Loucy (cell line): ENCODE results near the gene CRAMP1.
A peak's percentile ranks its signal among the peaks of the same experiment; 100 is the strongest.

Experiments
- H2AFZ ChIP-seq: fragments of 200-600 bp; sonication (generic); 2 replicates; pipeline ENCODE4 v1.6.0; 2016; ENCODE audit warnings: antibody characterized with exemption, mild to moderate bottlenecking, low read length, moderate library complexity
- H3F3A ChIP-seq: fragments of 200-600 bp; 2 replicates; pipeline ENCODE4 v1.6.0; 2016; ENCODE audit warnings: antibody characterized with exemption, low read depth, mild to moderate bottlenecking
- H3K27me3 ChIP-seq: fragments of 200-600 bp; sonication (generic); 2 replicates; pipeline ENCODE4 v1.6.1; 2014; ENCODE audit warnings: low read length, mild to moderate bottlenecking; ENCODE audit not compliant: insufficient read depth, poor library complexity, severe bottlenecking
- H3K36me3 ChIP-seq: fragments of 200-600 bp; sonication (generic); 2 replicates; pipeline ENCODE4 v1.6.1; 2016; ENCODE audit warnings: low read length; ENCODE audit not compliant: insufficient read depth
- H3K4me1 ChIP-seq: fragments of 200-600 bp; sonication (generic); 2 replicates; pipeline ENCODE4 v1.5.1; 2014; ENCODE audit warnings: low read length, mild to moderate bottlenecking; ENCODE audit not compliant: insufficient read depth, poor library complexity, severe bottlenecking
- H3K4me2 ChIP-seq: fragments of 200-600 bp; sonication (generic); 2 replicates; pipeline ENCODE4 v1.6.0; 2014; ENCODE audit warnings: antibody characterized with exemption, low read length, low read depth, mild to moderate bottlenecking; ENCODE audit not compliant: poor library complexity, severe bottlenecking
- H3K4me3 ChIP-seq: fragments of 200-600 bp; sonication (generic); 2 replicates; pipeline ENCODE4 v1.5.1; 2014; ENCODE audit warnings: low read length, mild to moderate bottlenecking, mixed read lengths; ENCODE audit not compliant: poor library complexity, severe bottlenecking
- H3K79me2 ChIP-seq: fragments of 200-600 bp; sonication (generic); 2 replicates; pipeline ENCODE4 v1.6.1; 2014; ENCODE audit warnings: low read length; ENCODE audit not compliant: insufficient read depth
- H3K9ac ChIP-seq: fragments of 200-600 bp; sonication (generic); 2 replicates; pipeline ENCODE4 v1.6.0; 2014; ENCODE audit warnings: mild to moderate bottlenecking, low read depth, low read length, moderate library complexity; ENCODE audit not compliant: poor library complexity, severe bottlenecking
- H3K9me2 ChIP-seq: fragments of 200-600 bp; sonication (generic); replicated peaks from 2 replicates; pipeline ENCODE4 v1.6.1; 2016; ENCODE audit warnings: low read depth, low read length, mixed read lengths
- H3K9me3 ChIP-seq: fragments of 200-600 bp; sonication (generic); 2 replicates; pipeline ENCODE4 v1.6.1; 2014; ENCODE audit warnings: mild to moderate bottlenecking, antibody characterized with exemption, low read length, low read depth; ENCODE audit not compliant: insufficient read depth
- H4K20me1 ChIP-seq: fragments of 200-600 bp; sonication (generic); 2 replicates; pipeline ENCODE4 v1.6.0; 2014; ENCODE audit warnings: antibody characterized with exemption, low read length, mild to moderate bottlenecking; ENCODE audit not compliant: insufficient read depth, poor library complexity, severe bottlenecking
- EZH2phosphoT487 ChIP-seq: fragments of 200-600 bp; IDR thresholded peaks from 2 replicates; pipeline ENCODE4 v1.6.1; 2018; ENCODE audit warnings: antibody characterized with exemption, mild to moderate bottlenecking, moderate library complexity, borderline replicate concordance
- TF ChIP-seq, protein P1 (sequence below): fragments of 200-600 bp; sonication (generic); conservative IDR thresholded peaks from 2 replicates; pipeline ENCODE4 v1.5.1; 2014; ENCODE audit warnings: mild to moderate bottlenecking, antibody characterized with exemption, low read length

Gene CRAMP1

DNA sequence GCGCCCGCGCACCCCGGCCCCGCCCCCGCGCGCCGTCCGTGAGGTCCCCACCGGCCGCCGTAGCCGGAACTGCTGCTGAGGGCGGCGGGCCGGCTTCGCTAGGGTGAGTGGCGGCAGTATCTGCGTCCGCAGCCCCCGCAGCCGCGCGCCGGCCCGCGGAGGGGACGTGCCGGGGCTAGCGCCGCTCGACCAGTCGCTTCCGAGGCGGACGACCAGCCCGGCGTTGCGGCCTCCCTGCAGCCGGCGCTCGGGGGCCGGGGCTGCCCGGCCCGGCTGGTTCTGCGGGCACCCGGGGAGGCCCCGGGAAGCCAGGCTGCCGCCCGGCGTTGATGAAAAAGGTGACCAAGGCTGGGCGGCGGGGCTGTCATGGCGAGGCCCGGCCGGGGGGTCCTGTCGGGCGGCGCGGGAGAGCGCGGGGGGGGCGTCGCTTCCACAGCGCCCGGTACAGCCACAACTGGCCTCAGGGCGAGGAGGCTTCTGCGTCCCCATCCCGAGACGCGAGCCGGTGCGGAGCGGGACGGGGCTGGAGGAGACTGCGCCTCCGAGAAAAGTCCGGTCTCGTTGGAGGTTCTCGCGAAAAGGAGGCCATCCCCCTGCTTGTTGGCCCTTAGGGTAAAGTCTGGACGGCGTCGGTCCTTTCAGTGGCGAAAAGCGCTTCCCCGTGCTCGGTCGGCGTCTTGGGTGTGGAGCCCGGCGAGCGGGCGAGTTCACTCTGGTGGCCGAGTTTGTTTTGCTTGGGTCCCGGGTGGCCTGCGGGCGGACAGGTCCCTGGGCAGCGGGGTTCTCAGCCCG, at the start of gene CRAMP1:
TSS of gene CRAMP1 (plus strand) at position 41 of the 792 bp plus-strand sequence. CDS start 2,280 bp downstream, outside the sequence.
- Histone ChIP-seq H3K79me2 (peaks cover 52% of the 10 kb centered on the region), H3K9me2 (no peaks in the 10 kb centered on the region)

GRCh38 chr16:1563786-1564185, 48.4 kb upstream of the CRAMP1 start:
- H3K9ac ChIP-seq = no peak overlapping the region
- H3K36me3 ChIP-seq = no peaks in the 10 kb centered on the region
- H3F3A ChIP-seq = no peaks in the 10 kb centered on the region
- H4K20me1 ChIP-seq = no peaks in the 10 kb centered on the region
- TF ChIP-seq, protein P1, sequence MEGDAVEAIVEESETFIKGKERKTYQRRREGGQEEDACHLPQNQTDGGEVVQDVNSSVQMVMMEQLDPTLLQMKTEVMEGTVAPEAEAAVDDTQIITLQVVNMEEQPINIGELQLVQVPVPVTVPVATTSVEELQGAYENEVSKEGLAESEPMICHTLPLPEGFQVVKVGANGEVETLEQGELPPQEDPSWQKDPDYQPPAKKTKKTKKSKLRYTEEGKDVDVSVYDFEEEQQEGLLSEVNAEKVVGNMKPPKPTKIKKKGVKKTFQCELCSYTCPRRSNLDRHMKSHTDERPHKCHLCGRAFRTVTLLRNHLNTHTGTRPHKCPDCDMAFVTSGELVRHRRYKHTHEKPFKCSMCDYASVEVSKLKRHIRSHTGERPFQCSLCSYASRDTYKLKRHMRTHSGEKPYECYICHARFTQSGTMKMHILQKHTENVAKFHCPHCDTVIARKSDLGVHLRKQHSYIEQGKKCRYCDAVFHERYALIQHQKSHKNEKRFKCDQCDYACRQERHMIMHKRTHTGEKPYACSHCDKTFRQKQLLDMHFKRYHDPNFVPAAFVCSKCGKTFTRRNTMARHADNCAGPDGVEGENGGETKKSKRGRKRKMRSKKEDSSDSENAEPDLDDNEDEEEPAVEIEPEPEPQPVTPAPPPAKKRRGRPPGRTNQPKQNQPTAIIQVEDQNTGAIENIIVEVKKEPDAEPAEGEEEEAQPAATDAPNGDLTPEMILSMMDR = no peak
- TF ChIP-seq EZH2phosphoT487 = no peak
- no peak overlapping the region for H3K4me2 ChIP-seq
- H3K9me3 ChIP-seq = no peaks in the 10 kb centered on the region
- no peaks in the 10 kb centered on the region for H3K27me3 ChIP-seq
- no peak overlapping the region for H2AFZ ChIP-seq
- H3K4me1 ChIP-seq = peaks cover 10% of the 10 kb centered on the region
- no peaks in the 10 kb centered on the region for H3K9me2 ChIP-seq
- no peak overlapping the region for H3K4me3 ChIP-seq
- H3K79me2 ChIP-seq = no peaks in the 10 kb centered on the region

More for the DNA sequence above, at the start of gene CRAMP1:
- H2AFZ ChIP-seq = no peak within 1 kb of the TSS
- no peaks in the 10 kb centered on the region for H3K9me3 ChIP-seq
- no peaks in the 10 kb centered on the region for H3F3A ChIP-seq
- peak within 1 kb of the TSS; percentile 79 for H3K9ac ChIP-seq
- no peaks in the 10 kb centered on the region for H4K20me1 ChIP-seq
- H3K4me1 ChIP-seq = peaks cover 14% of the 10 kb centered on the region
- peak within 1 kb of the TSS; percentile 83 for H3K4me2 ChIP-seq
- H3K4me3 ChIP-seq = peak within 1 kb of the TSS; percentile 81
- H3K36me3 ChIP-seq = no peaks in the 10 kb centered on the region; the same call in 1 of the 2 replicates
- TF ChIP-seq, protein P1 = no peak
- TF ChIP-seq EZH2phosphoT487 = no peak
- no peaks in the 10 kb centered on the region for H3K27me3 ChIP-seq

DNA sequence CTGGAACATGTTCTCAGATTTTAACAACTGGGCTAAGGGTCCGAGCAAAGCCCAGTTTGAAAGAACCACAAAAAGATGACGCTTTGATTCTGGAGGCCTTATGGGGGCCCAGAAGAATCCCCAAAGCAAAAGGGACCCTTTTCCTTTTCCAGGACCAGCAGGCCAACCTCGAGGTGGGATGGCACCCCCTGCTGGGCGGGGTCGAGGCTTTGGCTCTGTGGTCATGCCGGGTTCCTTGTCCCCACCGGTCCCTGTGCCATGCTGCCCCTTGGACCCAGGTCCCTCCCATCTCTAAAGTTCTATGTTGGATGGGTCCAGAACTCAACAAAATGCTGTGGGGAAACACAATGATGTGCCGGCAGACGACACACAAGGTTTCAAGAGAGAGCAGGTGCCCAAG, 47.8 kb upstream of the CRAMP1 start:
- TF ChIP-seq, protein P1 = peak; percentile 48
- no peak for TF ChIP-seq EZH2phosphoT487
- no peak overlapping the region for H2AFZ ChIP-seq
- no peak overlapping the region for H3K4me3 ChIP-seq
- H3K9ac ChIP-seq = no peak overlapping the region
- no peaks in the 10 kb centered on the region for H3K79me2 ChIP-seq
- no peaks in the 10 kb centered on the region for H3F3A ChIP-seq
- no peaks in the 10 kb centered on the region for H3K9me2 ChIP-seq
- H3K27me3 ChIP-seq = no peaks in the 10 kb centered on the region
- H3K4me1 ChIP-seq = peaks cover 7% of the 10 kb centered on the region
- no peaks in the 10 kb centered on the region for H3K9me3 ChIP-seq
- no peaks in the 10 kb centered on the region for H4K20me1 ChIP-seq
- H3K4me2 ChIP-seq = no peak overlapping the region
- H3K36me3 ChIP-seq = no peaks in the 10 kb centered on the region
